Mesendoderm (in vitro differentiated cells): ENCODE data around the gene DMBT1.

Experiments
- DNase-seq: peaks from one replicate; pipeline ENCODE4 v3.0.0; 2013
- H2AK5ac ChIP-seq: 2 replicates; pipeline ENCODE4 v1.6.1; 2013; ENCODE audit warnings: low read length, inconsistent platforms
- H2BK120ac ChIP-seq: 2 replicates; pipeline ENCODE4 v1.6.1; 2013; ENCODE audit warnings: low read depth, mild to moderate bottlenecking, low read length, moderate library complexity, mixed read lengths
- H2BK15ac ChIP-seq: replicated peaks from 2 replicates; pipeline ENCODE4 v1.6.1; 2013; ENCODE audit warnings: low read depth, mild to moderate bottlenecking, moderate library complexity
- H2BK5ac ChIP-seq: 2 replicates; pipeline ENCODE4 v1.6.1; 2013; ENCODE audit warnings: low read length, inconsistent platforms
- H3K18ac ChIP-seq: 2 replicates; pipeline ENCODE4 v1.6.1; 2013; ENCODE audit warnings: mild to moderate bottlenecking, low read length, mixed read lengths
- H3K23ac ChIP-seq: one replicate; pipeline ENCODE4 v1.6.1; 2013; ENCODE audit warnings: low read length
- H3K27ac ChIP-seq: 2 replicates; pipeline ENCODE4 v1.5.1; 2013; ENCODE audit warnings: low read depth, mild to moderate bottlenecking, inconsistent platforms, low read length, moderate library complexity
- H3K27me3 ChIP-seq: 2 replicates; pipeline ENCODE4 v1.6.1; 2013; ENCODE audit warnings: low read length, control low read depth, mild to moderate bottlenecking, inconsistent platforms; ENCODE audit not compliant: insufficient read depth, poor library complexity
- H3K36me3 ChIP-seq: 2 replicates; pipeline ENCODE4 v1.6.1; 2013; ENCODE audit warnings: low read length, inconsistent platforms; ENCODE audit not compliant: control insufficient read depth, insufficient read depth
- H3K4ac ChIP-seq: one replicate; pipeline ENCODE4 v1.6.1; 2013; ENCODE audit warnings: low read depth, mild to moderate bottlenecking, low read length, moderate library complexity
- H3K4me1 ChIP-seq: 2 replicates; pipeline ENCODE4 v1.6.1; 2013; ENCODE audit warnings: low read depth, low read length, inconsistent platforms; ENCODE audit not compliant: control insufficient read depth
- H3K4me2 ChIP-seq: 2 replicates; pipeline ENCODE4 v1.6.1; 2013; ENCODE audit warnings: low read length
- H3K4me3 ChIP-seq: 2 replicates; pipeline ENCODE4 v1.5.1; 2013; ENCODE audit warnings: mild to moderate bottlenecking, low read length
- H3K56ac ChIP-seq: one replicate; pipeline ENCODE4 v1.6.1; 2013; ENCODE audit warnings: low read length
- H3K79me1 ChIP-seq: 2 replicates; pipeline ENCODE4 v1.6.1; 2013; ENCODE audit warnings: low read length, inconsistent platforms
- H3K79me2 ChIP-seq: 2 replicates; pipeline ENCODE4 v1.6.1; 2013; ENCODE audit warnings: mild to moderate bottlenecking, low read length; ENCODE audit not compliant: control insufficient read depth, insufficient read depth
- H3K9ac ChIP-seq: 2 replicates; pipeline ENCODE4 v1.6.1; 2013; ENCODE audit warnings: low read length, inconsistent platforms
- H4K5ac ChIP-seq: one replicate; pipeline ENCODE4 v1.6.1; 2013; ENCODE audit warnings: low read length
- H4K8ac ChIP-seq: one replicate; pipeline ENCODE4 v1.6.1; 2013; ENCODE audit warnings: low read depth, mild to moderate bottlenecking, control low read depth, low read length, moderate library complexity
- WGBS: extraction: QIAGEN DNeasy Blood & Tissue Kit; methylation state at CpG from one replicate; pipeline ENCODE4 v1.1.7; 2013; ENCODE audit warnings: low lambda C conversion rate, missing lambda C conversion rate; ENCODE audit not compliant: insufficient coverage; ENCODE audit errors: extremely low coverage; 5-methylcytosine and 5-hydroxymethylcytosine counted together

The DMBT1 gene

GRCh38 chr10:122541541-122542002 lies 19.0 kb upstream of the DMBT1 start:
- no CpG with 5 or more reads among the region's 4 CpGs for WGBS
- H3K27me3 ChIP-seq = no peaks in the 10 kb centered on the region
- no peak overlapping the region for H3K4me2 ChIP-seq
- H3K4me1 ChIP-seq = no peaks in the 10 kb centered on the region
- H3K79me2 ChIP-seq = no peaks in the 10 kb centered on the region
- H2AK5ac ChIP-seq = no peak overlapping the region
- no peaks in the 10 kb centered on the region for H3K36me3 ChIP-seq
- H4K8ac ChIP-seq = no peak overlapping the region
- H3K18ac ChIP-seq = no peak overlapping the region
- no peak overlapping the region for H2BK15ac ChIP-seq
- H2BK120ac ChIP-seq = no peak overlapping the region
- H3K23ac ChIP-seq = no peak overlapping the region
- no peak overlapping the region for H3K56ac ChIP-seq
- no peak for DNase-seq
- no peak overlapping the region for H3K27ac ChIP-seq
- H3K4me3 ChIP-seq = no peak overlapping the region
- no peak overlapping the region for H3K4ac ChIP-seq
- H3K9ac ChIP-seq = no peak overlapping the region
- H2BK5ac ChIP-seq = no peak overlapping the region
- no peaks in the 10 kb centered on the region for H3K79me1 ChIP-seq
- no peak overlapping the region for H4K5ac ChIP-seq

DNA sequence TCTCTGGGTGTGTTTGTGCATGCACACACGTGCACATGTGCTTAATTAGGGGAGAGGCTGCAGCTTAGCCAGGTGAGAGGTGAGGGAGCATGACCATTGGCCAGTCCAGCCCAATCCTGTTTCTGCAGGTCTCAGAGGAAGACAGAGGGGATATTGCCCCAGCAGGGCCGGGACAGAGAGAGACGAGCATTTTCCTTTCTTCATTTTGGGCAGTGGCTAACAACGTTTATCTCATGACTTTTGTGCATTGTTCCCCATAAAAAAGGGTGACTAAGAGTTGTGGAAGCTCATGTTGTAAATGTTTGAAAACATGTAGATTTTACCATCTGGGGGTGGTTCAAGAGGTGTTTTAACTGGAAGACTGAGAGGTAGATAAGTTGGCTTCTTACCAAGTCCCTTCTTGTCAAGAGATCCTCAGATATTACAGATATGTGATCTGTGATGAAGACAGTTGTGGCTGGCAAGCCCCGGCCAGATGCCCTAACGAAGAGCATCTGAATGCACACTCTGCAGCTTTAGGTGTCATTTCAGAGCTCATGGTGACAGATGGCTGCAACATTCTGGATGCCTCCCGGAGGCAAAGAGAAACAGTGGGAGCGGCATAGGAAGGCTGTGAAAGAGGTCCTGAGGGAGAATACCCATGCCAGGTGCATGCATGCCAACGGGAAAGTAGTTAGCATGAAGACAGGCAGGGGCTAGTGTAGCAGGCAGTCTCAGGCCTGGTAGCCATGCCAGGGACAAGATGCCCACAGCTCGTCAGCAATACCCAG lies 16.7 kb upstream of the DMBT1 start:
- no peak for DNase-seq
- H3K36me3 ChIP-seq = no peaks in the 10 kb centered on the region
- H3K4me3 ChIP-seq = no peak overlapping the region
- H3K4me1 ChIP-seq = no peaks in the 10 kb centered on the region
- H3K79me1 ChIP-seq = no peaks in the 10 kb centered on the region
- no peak overlapping the region for H2BK120ac ChIP-seq
- no peak overlapping the region for H3K4ac ChIP-seq
- no peaks in the 10 kb centered on the region for H3K79me2 ChIP-seq
- no peak overlapping the region for H2BK5ac ChIP-seq
- no peak overlapping the region for H4K8ac ChIP-seq
- no peaks in the 10 kb centered on the region for H3K27me3 ChIP-seq
- H3K23ac ChIP-seq = no peak overlapping the region
- H3K4me2 ChIP-seq = no peak overlapping the region
- no CpG with 5 or more reads among the region's 10 CpGs for WGBS
- no peak overlapping the region for H3K56ac ChIP-seq
- no peak overlapping the region for H3K27ac ChIP-seq
- H2BK15ac ChIP-seq = no peak overlapping the region
- H4K5ac ChIP-seq = no peak overlapping the region
- H3K18ac ChIP-seq = no peak overlapping the region
- no peak overlapping the region for H2AK5ac ChIP-seq
- H3K9ac ChIP-seq = no peak overlapping the region

DNA sequence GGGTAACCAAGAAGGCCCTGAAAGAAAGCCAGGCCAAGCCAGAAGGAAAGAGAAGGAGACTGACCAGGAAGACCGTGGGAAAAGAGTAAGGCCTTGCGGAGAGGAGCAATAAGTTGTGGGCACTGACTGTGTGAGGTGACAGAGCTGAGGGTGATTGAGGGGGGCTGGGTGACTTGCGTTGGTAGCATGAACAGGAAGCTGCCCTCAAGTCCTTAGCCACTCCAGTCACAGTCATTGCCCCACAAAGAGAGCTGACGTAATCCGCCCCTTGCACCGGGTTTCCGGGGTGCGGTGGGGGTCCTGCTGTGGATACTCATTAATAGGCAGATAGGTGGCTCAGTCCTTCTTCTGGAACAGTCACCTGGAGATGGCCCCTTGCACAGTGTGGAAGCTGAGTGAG lies 16.1 kb upstream of the DMBT1 start:
- Histone ChIP-seq H4K8ac (no peak overlapping the region), H3K4me1 (no peaks in the 10 kb centered on the region), H2BK5ac (no peak overlapping the region), H3K4me2 (no peak overlapping the region), H3K18ac (no peak overlapping the region), H3K56ac (no peak overlapping the region), H2BK15ac (no peak overlapping the region), H2BK120ac (no peak overlapping the region), H4K5ac (no peak overlapping the region), H3K4me3 (no peak overlapping the region), H3K4ac (no peak overlapping the region), H3K23ac (no peak overlapping the region), H2AK5ac (no peak overlapping the region), H3K79me2 (no peaks in the 10 kb centered on the region), H3K9ac (no peak overlapping the region), H3K27ac (no peak overlapping the region), H3K36me3 (no peaks in the 10 kb centered on the region), H3K27me3 (no peaks in the 10 kb centered on the region), H3K79me1 (no peaks in the 10 kb centered on the region)
- no CpG with 5 or more reads among the region's 8 CpGs for WGBS
- no peak for DNase-seq

DNA sequence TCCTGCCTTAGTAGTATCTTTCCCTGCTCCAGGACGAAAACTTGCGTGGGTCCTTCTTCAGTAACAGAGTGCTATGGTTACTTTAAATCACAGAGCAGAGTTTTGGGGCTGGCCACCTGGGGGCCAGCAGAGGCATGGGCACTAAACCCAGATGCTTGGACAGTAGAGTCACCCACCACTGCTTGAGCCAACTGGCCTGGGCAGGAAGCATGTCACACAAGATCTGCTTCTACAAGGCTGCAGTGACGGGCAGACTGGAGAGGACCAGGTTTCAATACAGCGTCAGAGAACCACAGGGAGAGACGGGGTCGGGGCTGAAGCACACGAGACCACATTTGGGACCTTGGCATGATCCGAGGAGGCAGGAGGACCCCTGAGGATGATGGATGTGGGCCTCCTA lies 14.3 kb upstream of the DMBT1 start:
- Histone ChIP-seq H3K27me3 (no peaks in the 10 kb centered on the region), H3K4ac (no peak overlapping the region), H2BK5ac (no peak overlapping the region), H3K27ac (no peak overlapping the region), H3K79me2 (no peaks in the 10 kb centered on the region), H3K56ac (no peak overlapping the region), H3K79me1 (no peaks in the 10 kb centered on the region), H4K5ac (no peak overlapping the region), H3K18ac (no peak overlapping the region), H3K23ac (no peak overlapping the region), H2BK120ac (no peak overlapping the region), H3K4me2 (no peak overlapping the region), H4K8ac (no peak overlapping the region), H3K9ac (no peak overlapping the region), H3K4me1 (no peaks in the 10 kb centered on the region), H3K36me3 (no peaks in the 10 kb centered on the region), H2BK15ac (no peak overlapping the region), H3K4me3 (no peak overlapping the region), H2AK5ac (no peak overlapping the region)
- WGBS = no CpG with 5 or more reads among the region's 8 CpGs
- DNase-seq = no peak

DNA sequence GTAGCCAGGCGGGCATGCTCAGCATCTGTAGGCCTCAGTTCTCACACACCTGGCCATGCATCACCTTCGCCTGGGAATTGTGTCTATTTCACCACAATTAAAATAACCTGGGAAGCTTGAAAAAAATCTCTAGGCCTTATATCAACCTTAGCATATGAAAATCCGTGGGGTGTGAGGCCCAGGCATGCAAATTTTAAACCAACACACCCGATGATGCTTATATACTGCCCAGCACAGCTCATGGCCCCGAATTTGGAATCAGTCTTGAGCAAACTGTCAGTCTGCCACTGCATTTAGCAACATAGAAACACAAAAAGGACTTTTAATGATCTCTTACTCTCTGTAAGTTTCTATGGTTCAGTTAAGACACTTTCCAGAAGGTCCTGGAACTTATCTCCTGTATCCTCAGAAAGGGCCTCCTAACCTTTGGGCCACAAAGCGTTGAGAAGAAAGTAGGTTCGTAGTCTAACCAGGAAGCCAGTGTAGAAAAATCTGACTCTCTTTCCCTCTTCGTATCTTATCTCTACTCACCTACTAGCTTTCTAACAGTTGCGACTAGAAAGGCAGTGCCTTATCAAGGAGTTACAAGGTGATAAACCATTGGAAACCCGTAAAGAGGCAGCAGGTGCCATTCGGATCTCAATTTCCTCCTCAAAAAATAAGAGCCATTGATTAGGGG lies 12.0 kb upstream of the DMBT1 start:
- H3K9ac ChIP-seq = no peak overlapping the region
- no peak overlapping the region for H2BK5ac ChIP-seq
- no peaks in the 10 kb centered on the region for H3K79me1 ChIP-seq
- H2AK5ac ChIP-seq = no peak overlapping the region
- H3K36me3 ChIP-seq = no peaks in the 10 kb centered on the region
- H4K5ac ChIP-seq = no peak overlapping the region
- no CpG with 5 or more reads among the region's 11 CpGs for WGBS
- H3K4ac ChIP-seq = no peak overlapping the region
- H3K79me2 ChIP-seq = no peaks in the 10 kb centered on the region
- no peak overlapping the region for H3K4me3 ChIP-seq
- no peaks in the 10 kb centered on the region for H3K4me1 ChIP-seq
- H2BK120ac ChIP-seq = no peak overlapping the region
- peak; percentile 40 for DNase-seq
- no peaks in the 10 kb centered on the region for H3K27me3 ChIP-seq
- H3K27ac ChIP-seq = no peak overlapping the region
- H3K18ac ChIP-seq = no peak overlapping the region
- no peak overlapping the region for H3K23ac ChIP-seq
- no peak overlapping the region for H4K8ac ChIP-seq
- H3K56ac ChIP-seq = no peak overlapping the region
- no peak overlapping the region for H3K4me2 ChIP-seq
- no peak overlapping the region for H2BK15ac ChIP-seq
